Activated naive CD8-positive, alpha-beta T cell (primary cell): ENCODE measurements around the gene MYO5C.
"Not testable (repeated sequence)": the region's sequence is repeated elsewhere in the genome, so short reads cannot be mapped to it uniquely, and the experiment has no call there.

Experiments used
- H3K27ac Mint-ChIP-seq: one replicate; pipeline ENCODE4 v1.8.0; 2021; ENCODE audit warnings: mixed read lengths
- H3K27me3 Mint-ChIP-seq: one replicate; pipeline ENCODE4 v1.8.0; 2021; ENCODE audit warnings: mixed read lengths
- H3K36me3 Mint-ChIP-seq: one replicate; pipeline ENCODE4 v1.8.0; 2021; ENCODE audit warnings: mixed read lengths
- H3K4me1 Mint-ChIP-seq: one replicate; pipeline ENCODE4 v1.8.0; 2021; ENCODE audit warnings: low read depth, mixed read lengths
- H3K4me3 Mint-ChIP-seq: one replicate; pipeline ENCODE4 v1.8.0; 2021; ENCODE audit warnings: mild to moderate bottlenecking, mixed read lengths
- H3K9me3 Mint-ChIP-seq: one replicate; pipeline ENCODE4 v1.8.0; 2021; ENCODE audit warnings: low read depth, mixed read lengths

Gene MYO5C

DNA sequence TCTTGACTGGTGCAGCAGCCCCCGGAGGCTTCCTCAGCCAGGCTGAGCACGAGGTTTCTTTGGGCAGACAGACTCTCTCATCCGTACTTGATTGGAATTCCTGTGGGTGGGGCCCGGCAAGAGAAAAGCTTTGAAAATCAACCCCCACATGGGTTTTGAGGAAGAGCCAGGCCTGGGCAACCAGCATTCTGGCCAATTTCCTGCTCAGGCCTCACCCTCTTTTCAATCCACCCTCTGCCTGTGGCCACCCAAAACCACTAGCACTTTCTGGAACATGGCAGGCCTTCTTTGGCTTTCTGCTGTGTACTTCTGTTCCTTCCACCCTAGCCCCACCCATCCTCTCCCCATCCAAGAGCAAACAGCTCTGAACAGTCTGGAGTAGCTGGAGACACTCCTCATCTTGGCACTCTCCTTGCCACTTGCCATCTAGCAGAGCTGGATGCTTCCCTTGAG is 5.9 kb downstream of the MYO5C start:
- H3K4me1 Mint-ChIP-seq, result no peaks in the 10 kb centered on the region
- peaks cover 19% of the 10 kb centered on the region for H3K27me3 Mint-ChIP-seq
- no peak overlapping the region for H3K4me3 Mint-ChIP-seq
- no peak overlapping the region for H3K27ac Mint-ChIP-seq
- no peaks in the 10 kb centered on the region for H3K9me3 Mint-ChIP-seq
- no peaks in the 10 kb centered on the region for H3K36me3 Mint-ChIP-seq

DNA sequence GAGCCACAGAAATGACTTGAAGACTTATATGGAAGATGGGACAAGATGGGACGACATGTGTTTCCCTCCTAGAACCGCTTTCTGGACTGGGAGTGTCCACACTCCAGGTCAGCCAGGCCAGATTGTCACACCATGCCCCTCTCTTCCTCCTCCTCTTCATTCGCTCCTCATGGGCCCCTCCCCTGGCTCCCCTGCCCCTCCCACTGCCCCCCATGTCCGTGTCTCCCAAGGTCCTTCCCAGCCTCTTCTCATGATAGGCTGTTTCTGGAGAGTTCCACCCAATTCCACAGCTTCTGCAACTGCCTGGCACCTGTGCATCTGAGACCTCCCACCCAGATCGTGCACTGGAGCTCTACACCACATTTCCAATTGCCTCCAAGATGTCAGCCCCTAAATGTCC is 6.6 kb downstream of the MYO5C start:
- Mint-ChIP-seq H3K4me3 (no peak overlapping the region), H3K27ac (no peak overlapping the region), H3K4me1 (no peaks in the 10 kb centered on the region), H3K9me3 (no peaks in the 10 kb centered on the region), H3K36me3 (no peaks in the 10 kb centered on the region), H3K27me3 (peaks cover 16% of the 10 kb centered on the region)

DNA sequence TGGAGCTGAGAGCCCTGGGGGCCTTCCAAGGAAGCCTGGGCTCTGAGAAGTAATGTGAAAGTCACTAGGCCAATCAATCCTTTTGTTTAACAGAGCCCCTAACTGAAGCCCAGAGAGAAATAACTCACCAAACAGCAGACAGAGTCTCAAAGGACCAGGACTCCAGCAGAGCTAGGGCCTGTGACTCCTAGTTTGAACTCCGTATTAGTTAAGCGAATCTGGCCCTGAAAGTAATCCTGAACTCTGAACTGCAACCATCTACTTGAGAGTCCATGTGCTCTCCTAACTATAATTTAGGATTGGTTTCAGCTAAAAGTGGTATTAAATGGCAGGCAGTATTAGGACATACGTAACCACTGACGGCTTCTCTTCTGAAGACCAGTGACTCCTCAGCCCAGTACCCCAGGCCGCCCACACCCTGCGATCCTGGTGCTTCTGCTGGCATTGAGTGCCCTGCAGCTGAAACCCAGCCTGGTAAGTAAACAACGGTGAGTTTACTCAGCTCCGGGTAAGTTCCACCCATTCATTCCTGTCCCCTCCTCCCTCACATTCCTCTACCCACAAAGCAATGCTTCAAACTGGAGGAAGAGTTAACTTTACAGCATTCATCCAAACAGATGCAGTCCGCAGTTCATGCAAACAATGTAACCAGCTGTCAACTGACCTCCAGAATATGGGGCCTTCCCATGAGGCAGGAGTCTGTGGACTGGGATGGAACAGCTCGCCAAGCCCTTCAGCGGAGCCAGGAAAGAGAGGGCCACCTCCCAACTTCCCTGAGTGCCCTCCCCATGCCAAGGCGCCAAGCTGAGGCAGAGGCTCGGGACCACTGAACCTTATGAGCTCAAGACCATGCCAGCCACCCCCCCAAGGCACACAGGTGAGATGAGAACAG is 7.3 kb downstream of the MYO5C start:
- peaks cover 11% of the 10 kb centered on the region for H3K27me3 Mint-ChIP-seq
- H3K9me3 Mint-ChIP-seq, result no peaks in the 10 kb centered on the region
- H3K4me3 Mint-ChIP-seq, result no peak overlapping the region
- no peak overlapping the region for H3K27ac Mint-ChIP-seq
- no peaks in the 10 kb centered on the region for H3K36me3 Mint-ChIP-seq
- H3K4me1 Mint-ChIP-seq, result no peaks in the 10 kb centered on the region

DNA sequence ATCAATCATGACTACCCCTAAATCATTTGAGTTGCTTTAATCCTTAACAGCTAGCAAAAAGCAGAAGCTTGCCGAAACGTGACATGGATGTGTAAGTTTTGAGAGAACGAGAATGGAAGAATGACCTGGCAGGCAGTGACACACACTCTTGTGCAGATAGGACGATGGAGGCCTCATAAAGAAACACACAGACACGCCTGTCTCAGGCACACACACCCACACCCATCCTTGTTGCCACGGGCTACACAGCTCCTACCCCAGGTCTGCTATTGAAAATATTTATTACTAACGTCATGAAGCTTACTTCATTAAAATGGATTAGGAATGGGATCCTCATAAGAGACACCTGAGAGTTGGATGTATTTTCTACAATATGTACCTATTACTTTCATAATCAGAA is 8.5 kb downstream of the MYO5C start:
- no peak overlapping the region for H3K4me3 Mint-ChIP-seq
- H3K27me3 Mint-ChIP-seq, result peaks cover 4% of the 10 kb centered on the region
- H3K4me1 Mint-ChIP-seq, result no peaks in the 10 kb centered on the region
- H3K9me3 Mint-ChIP-seq, result no peaks in the 10 kb centered on the region
- no peak overlapping the region for H3K27ac Mint-ChIP-seq
- no peaks in the 10 kb centered on the region for H3K36me3 Mint-ChIP-seq

DNA sequence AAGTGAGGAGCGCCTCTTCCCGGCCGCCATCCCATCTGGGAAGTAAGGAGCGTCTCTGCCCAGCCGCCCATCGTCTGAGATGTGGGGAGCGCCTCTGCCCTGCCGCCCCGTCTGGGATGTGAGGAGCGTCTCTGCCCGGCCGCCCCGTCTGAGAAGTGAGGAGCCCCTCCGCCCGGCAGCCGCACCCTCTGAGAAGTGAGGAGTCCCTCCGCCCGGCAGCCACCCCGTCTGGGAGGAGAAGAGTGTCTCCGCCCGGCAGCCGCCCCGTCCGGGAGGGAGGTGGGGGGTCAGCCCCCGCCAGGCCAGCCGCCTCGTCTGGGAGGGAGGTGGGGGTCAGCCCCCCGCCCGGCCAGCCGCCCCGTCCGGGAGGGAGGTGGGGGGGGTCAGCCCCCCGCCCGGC is 9.7 kb downstream of the MYO5C start:
- not testable (repeated sequence) for H3K4me3 Mint-ChIP-seq, H3K36me3 Mint-ChIP-seq, H3K27ac Mint-ChIP-seq, H3K4me1 Mint-ChIP-seq, H3K27me3 Mint-ChIP-seq, H3K9me3 Mint-ChIP-seq

DNA sequence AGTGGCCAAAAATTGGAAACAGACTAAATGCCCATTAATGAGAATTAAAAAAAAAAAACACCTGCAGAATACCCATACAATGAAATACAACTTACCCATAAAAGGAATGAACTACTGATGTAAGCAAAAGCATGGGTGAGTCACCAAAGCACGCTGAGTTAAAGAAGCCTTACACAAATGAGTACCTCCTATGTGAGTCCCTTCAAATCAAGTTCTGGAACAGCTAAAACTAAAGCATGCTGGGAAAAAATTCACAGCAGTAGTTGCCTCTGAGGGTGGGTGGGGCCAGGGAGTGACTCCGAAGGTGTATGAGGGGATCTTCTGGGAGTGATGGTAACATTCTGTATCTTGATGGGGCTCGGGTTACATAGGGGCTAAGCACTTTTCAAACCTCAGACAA is 11.4 kb downstream of the MYO5C start:
- no peaks in the 10 kb centered on the region for H3K36me3 Mint-ChIP-seq
- peaks cover 3% of the 10 kb centered on the region for H3K27me3 Mint-ChIP-seq
- no peak overlapping the region for H3K27ac Mint-ChIP-seq
- H3K4me1 Mint-ChIP-seq, result no peaks in the 10 kb centered on the region
- no peaks in the 10 kb centered on the region for H3K9me3 Mint-ChIP-seq
- H3K4me3 Mint-ChIP-seq, result no peak overlapping the region

DNA sequence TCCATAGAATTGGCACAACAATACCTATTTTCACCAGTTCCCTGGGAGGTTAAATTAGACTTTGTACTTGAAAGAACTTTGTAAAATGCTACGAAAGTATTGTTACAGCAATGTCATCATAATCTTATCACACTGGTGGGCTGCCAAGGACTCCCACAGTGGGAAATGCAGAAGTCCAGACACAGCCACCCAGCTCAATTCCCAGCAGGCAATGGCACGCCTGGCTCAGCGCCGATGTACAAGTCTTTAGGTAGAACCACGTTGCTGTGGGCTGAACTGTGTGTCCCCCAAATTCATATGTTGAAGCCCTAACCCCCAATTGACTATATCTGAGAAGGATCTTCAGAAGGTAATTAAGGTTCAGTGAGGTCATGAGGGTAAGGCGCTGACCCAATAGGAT is 12.3 kb downstream of the MYO5C start:
- Mint-ChIP-seq H3K9me3 (no peaks in the 10 kb centered on the region), H3K4me1 (no peaks in the 10 kb centered on the region), H3K27ac (no peak overlapping the region), H3K4me3 (no peak overlapping the region), H3K27me3 (peaks cover 2% of the 10 kb centered on the region), H3K36me3 (no peaks in the 10 kb centered on the region)

DNA sequence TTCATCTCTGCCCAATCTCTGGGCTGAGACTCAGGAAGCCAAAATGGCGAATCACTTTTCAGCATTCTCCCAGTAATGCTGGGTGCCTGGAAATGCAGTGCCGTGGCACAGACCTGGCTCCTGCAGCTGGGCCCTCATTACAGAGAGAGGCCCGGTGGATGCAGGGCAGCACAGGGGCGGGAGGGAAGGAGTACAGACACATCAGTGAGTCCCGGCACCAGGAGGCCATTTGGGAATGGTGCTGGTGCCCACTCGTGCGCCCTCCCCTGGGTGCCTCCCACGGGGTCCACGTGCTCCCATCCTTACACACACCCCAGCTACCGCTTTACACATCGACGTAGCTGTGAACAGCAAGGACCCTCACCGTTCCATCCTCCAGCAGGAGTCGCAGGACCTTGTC is 13.2 kb downstream of the MYO5C start:
- Mint-ChIP-seq H3K27me3 (peaks cover 2% of the 10 kb centered on the region), H3K9me3 (no peaks in the 10 kb centered on the region), H3K36me3 (no peaks in the 10 kb centered on the region), H3K27ac (no peak overlapping the region), H3K4me1 (no peaks in the 10 kb centered on the region), H3K4me3 (no peak overlapping the region)

DNA sequence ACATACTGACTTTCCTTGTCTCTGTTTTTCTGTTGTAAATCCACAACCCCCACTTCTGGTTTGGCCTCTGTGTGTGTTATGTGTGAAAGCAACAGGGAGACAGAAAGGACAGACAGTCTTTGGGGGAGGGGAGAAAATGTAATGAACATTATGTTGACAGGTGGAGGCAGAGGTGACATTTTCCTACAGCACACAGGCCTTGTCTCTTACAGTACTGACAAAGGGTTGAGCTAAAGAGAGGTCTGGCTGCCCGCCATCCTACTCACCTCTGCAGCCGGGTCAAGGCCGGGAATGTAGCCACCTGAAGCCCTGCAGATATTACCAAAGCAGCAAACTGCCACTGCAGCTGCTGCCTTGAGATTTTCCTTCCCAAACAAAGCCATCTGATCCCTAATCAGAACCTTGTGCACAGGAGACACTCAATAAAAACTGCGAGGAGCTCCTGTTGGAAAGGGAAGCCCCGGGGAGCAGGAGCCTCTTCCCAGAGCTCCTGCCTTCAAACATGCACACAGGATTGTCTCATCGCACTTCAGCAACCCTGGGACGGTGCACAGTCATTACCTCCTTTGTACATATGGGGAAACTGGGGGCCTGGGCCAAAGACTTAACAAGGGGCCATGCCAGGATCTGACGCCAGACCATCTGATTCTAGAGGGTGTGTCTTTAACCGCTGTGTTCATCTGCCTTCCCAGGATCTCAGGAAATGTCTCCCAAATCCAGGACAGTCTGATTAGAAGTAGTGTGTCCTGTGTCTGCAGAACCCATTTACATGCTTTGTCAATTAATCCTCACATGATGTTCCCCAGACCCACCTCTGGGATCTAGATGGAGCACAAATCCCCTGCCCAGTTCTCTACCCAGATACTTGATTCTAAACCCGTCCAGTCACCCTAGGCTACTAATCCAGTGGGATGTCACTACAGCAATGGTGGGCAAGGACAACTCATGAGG is 14.2 kb downstream of the MYO5C start:
- no peaks in the 10 kb centered on the region for H3K9me3 Mint-ChIP-seq
- no peak overlapping the region for H3K4me3 Mint-ChIP-seq
- H3K27me3 Mint-ChIP-seq, result peaks cover 2% of the 10 kb centered on the region
- H3K36me3 Mint-ChIP-seq, result no peaks in the 10 kb centered on the region
- no peak overlapping the region for H3K27ac Mint-ChIP-seq
- no peaks in the 10 kb centered on the region for H3K4me1 Mint-ChIP-seq

DNA sequence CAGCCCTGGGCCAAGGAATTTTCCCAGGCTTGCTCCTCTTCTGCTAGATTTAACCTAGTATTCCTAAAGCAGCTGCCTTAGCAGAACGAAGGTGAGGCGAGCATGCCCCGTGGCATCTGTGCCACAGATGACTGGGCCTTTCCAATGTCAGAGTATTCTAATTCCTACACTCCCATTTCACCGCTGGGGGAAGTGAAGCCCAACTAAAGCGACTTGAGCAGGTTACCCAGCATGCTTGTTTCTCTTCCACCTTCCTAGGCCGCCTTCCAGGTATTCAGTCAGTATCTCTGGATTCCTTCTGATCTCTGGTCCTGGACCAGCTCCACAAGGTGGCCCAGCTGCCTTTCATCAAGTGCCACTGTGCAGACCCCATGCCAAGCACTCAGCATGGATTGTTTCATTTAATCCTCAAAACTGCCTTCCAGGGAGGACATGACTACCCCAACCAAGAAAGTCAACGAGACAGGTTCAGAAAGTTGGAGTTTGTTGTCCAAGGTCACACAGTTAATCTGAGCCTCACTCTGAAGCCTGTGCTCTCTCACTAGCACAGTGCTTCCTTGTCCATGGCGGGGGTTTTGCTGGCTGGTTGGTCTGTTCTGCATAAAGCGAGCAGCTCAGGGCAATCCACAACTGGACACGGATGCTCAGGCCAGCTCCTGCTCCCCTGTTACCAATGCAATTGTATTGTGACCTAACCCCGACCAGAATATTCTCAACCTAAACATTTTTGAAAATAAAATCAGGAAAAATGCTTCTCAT is 15.1 kb downstream of the MYO5C start:
- Mint-ChIP-seq H3K4me3 (no peak overlapping the region), H3K4me1 (no peaks in the 10 kb centered on the region), H3K36me3 (no peaks in the 10 kb centered on the region), H3K9me3 (no peaks in the 10 kb centered on the region), H3K27me3 (peaks cover 5% of the 10 kb centered on the region), H3K27ac (no peak overlapping the region)

DNA sequence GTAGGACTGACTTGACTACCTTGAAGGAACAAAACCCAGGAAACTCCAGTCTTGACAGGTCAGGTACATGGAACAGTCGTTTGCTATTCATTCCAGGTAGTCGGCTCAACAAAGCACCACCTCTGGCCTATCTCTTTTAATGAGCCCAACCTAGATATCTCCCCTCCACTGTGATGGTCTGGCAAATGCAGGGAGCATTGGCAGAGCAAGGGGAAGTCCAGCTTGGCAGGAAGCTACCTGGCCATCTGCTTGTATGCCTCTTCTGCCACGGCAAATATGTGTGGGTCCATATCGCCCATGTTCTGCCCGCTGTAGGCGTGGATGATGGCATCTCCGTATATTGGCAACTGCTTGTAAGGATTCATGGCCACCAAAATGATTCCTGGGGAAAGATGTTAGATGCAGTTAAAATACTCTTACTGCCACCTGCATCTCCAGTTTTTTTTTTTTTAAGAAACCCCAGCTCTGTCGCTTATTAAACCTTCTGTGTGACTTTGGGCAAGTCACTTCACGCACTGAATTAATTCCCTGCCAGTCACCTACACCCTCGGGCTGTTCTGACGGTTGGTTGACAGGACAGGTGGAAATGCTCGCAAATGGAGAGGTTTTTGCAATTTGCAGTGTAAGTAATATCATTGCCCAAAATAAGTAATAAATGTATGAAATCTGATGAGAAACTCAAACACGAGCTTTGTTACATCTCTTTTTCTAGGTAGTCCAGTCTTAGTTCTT is 16.8 kb downstream of the MYO5C start:
- H3K4me3 Mint-ChIP-seq, result no peak overlapping the region
- H3K36me3 Mint-ChIP-seq, result no peaks in the 10 kb centered on the region
- H3K27me3 Mint-ChIP-seq, result peaks cover 3% of the 10 kb centered on the region
- H3K27ac Mint-ChIP-seq, result no peak overlapping the region
- H3K9me3 Mint-ChIP-seq, result no peaks in the 10 kb centered on the region
- no peaks in the 10 kb centered on the region for H3K4me1 Mint-ChIP-seq

DNA sequence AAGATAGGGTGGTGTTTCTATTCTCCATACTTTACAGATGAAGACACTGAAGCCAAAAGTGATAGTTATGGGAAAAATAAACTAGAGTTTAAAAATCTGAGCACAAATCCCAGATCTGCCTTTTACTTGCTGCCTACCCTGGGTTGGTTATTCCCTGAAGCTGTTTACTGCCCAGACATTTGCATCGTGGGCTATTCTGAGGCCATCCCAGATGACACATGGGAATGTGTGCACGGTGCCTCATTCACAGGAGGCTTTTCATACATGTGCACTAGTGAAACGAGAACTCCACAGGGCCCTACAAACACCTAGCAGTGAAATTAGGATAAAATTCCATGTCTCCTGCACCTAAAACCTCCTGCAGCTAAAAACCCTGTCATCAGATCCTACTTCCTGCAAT is 17.5 kb downstream of the MYO5C start:
- H3K27ac Mint-ChIP-seq, result no peak overlapping the region
- H3K4me1 Mint-ChIP-seq, result no peaks in the 10 kb centered on the region
- H3K9me3 Mint-ChIP-seq, result no peaks in the 10 kb centered on the region

DNA sequence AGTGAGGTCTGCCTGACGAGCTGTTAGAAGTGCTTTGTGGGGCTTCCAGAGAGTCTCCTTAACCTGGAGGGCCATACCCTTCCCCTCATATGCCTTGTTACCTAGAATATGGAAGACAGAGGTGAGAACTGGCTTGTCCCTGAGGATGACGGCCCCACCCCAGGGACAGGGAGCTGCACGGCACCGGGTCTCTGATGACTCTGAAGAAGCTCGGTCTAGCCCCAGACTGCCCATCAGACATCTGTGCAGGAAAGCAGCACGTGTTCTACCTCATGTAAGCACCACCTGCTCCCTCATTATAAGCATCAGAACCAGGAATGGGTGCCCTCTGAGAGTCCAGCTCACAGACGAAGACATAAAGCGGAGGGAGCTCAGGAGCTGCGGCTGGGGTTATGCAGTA is 18.0 kb downstream of the MYO5C start:
- H3K27me3 Mint-ChIP-seq, result peaks cover 3% of the 10 kb centered on the region
- no peak overlapping the region for H3K4me3 Mint-ChIP-seq
- H3K9me3 Mint-ChIP-seq, result no peaks in the 10 kb centered on the region
- no peaks in the 10 kb centered on the region for H3K36me3 Mint-ChIP-seq
- no peaks in the 10 kb centered on the region for H3K4me1 Mint-ChIP-seq
- H3K27ac Mint-ChIP-seq, result no peak overlapping the region

More for the DNA sequence above, 17.5 kb downstream of the MYO5C start:
- Mint-ChIP-seq H3K27me3 (peaks cover 3% of the 10 kb centered on the region), H3K4me3 (no peak overlapping the region), H3K36me3 (no peaks in the 10 kb centered on the region)

DNA sequence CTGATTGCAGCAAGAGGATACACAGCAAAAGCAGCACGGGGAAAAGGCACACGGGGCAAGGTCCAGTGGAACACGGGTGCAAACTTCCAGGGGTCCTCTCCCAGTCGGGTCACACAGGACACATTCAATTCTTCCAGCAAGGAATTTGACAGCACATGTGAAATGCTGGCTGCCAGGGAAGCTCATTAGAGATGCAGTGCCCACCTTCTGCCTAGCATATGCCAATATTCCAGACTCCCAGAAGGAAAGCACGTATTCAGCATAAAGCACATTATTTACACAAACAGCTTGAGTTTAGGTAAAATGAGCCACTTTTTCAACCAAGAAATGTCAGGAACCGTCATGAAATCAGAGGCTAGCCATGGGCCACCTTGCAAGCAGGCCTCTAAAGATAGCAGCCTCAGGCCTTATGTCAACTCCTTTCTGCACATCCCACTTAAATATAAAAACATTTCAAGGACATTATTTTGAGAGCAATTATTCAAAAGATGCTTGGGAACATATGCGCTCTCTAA is 19.3 kb downstream of the MYO5C start:
- H3K9me3 Mint-ChIP-seq, result no peaks in the 10 kb centered on the region
- no peaks in the 10 kb centered on the region for H3K36me3 Mint-ChIP-seq
- H3K27ac Mint-ChIP-seq, result no peak overlapping the region
- no peak overlapping the region for H3K4me3 Mint-ChIP-seq
- H3K27me3 Mint-ChIP-seq, result peaks cover 3% of the 10 kb centered on the region
- no peaks in the 10 kb centered on the region for H3K4me1 Mint-ChIP-seq
